ENCODE data around the gene IL18R1. TPM values are rescaled to one million over a fixed set of nuclear protein-coding genes. Genes with fewer than 3 reads are reported as not detected.

Gene IL18R1
- polyA plus RNA-seq, 1 experiment, result 2.5 TPM

DNA sequence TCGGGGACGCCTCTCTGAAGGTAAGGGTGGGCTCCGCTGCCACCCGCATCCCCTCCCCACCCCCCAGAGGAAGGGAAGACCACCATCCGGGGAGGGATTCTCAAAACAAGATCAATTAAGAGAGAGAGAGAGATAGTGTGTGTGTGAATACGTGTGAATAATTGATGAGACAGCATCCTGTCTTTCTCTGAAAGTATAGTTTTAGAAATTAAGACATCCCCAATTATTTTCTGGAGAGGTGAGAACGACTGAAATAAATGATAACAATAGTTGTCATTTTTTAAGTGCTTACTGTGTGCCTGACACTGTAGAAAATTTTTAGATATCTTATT lies 751 bp downstream of the IL18R1 start:
- Histone ChIP-seq H3K27ac (ENCODE audit: low read depth, low read length) (no peak overlapping the region), H3K27me3 (ENCODE audit: control insufficient read depth, insufficient read depth, low read length) (no peaks in the 10 kb centered on the region), H3K4me3 (ENCODE audit: low read depth, low read length) (peak overlapping the region; percentile 76), H3K9me3 (ENCODE audit: control insufficient read depth, insufficient read depth, low read length) (no peaks in the 10 kb centered on the region)
- TF ChIP-seq, protein P1, sequence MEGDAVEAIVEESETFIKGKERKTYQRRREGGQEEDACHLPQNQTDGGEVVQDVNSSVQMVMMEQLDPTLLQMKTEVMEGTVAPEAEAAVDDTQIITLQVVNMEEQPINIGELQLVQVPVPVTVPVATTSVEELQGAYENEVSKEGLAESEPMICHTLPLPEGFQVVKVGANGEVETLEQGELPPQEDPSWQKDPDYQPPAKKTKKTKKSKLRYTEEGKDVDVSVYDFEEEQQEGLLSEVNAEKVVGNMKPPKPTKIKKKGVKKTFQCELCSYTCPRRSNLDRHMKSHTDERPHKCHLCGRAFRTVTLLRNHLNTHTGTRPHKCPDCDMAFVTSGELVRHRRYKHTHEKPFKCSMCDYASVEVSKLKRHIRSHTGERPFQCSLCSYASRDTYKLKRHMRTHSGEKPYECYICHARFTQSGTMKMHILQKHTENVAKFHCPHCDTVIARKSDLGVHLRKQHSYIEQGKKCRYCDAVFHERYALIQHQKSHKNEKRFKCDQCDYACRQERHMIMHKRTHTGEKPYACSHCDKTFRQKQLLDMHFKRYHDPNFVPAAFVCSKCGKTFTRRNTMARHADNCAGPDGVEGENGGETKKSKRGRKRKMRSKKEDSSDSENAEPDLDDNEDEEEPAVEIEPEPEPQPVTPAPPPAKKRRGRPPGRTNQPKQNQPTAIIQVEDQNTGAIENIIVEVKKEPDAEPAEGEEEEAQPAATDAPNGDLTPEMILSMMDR (IDR thresholded peaks at IDR 0.05; ENCODE audit: low read depth, low read length), result no peak
- CTCF ChIA-PET, result interaction anchor here (0.5 to 1.9 kb wide), 42 partner anchors 8 to 1293 kb away, joined by 3 to 28 read pairs (median 4); no protein-coding TSS in a partner anchor
- POLR2A ChIA-PET, result interaction anchor here (0.7 kb wide), 2 partner anchors 85 to 307 kb away, joined by 4 to 7 read pairs; no protein-coding TSS in a partner anchor
- DNase-seq (ENCODE audit: low read depth, low spot score), result no peak

DNA sequence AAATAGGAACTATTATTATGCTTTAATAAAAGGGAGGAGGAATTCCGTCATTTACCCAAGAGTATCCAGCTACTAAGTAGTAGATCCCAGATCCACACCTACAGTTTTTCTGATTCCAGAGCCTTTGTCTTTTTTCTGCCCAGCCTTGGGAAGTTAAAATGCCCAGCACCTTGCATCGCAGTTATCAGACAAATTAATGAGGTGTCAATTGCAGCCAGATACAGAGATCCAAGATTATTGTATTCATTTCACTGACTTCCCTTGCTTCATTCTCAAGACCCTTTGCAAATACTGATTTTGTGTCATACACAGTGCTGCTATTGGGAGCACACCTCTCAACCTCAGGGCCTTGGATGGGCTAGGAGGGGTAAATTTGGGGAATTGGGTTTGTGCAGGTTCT lies 1.1 kb downstream of the IL18R1 start:
- DNase-seq (ENCODE audit: low read depth, low spot score), result no peak
- Histone ChIP-seq H3K27ac (ENCODE audit: low read depth, low read length) (no peak overlapping the region), H3K9me3 (ENCODE audit: control insufficient read depth, insufficient read depth, low read length) (no peaks in the 10 kb centered on the region), H3K27me3 (ENCODE audit: control insufficient read depth, insufficient read depth, low read length) (no peaks in the 10 kb centered on the region), H3K4me3 (ENCODE audit: low read depth, low read length) (peak overlapping the region; percentile 76)
- CTCF ChIA-PET, result interaction anchor here (0.7 to 1.9 kb wide), 24 partner anchors 11 to 473 kb away, joined by 3 to 28 read pairs (median 4); no protein-coding TSS in a partner anchor
- POLR2A ChIA-PET, result interaction anchor here (0.7 kb wide), 2 partner anchors 85 to 307 kb away, joined by 4 to 7 read pairs; no protein-coding TSS in a partner anchor
- TF ChIP-seq, protein P1 (IDR thresholded peaks at IDR 0.05; ENCODE audit: low read depth, low read length), result no peak

DNA sequence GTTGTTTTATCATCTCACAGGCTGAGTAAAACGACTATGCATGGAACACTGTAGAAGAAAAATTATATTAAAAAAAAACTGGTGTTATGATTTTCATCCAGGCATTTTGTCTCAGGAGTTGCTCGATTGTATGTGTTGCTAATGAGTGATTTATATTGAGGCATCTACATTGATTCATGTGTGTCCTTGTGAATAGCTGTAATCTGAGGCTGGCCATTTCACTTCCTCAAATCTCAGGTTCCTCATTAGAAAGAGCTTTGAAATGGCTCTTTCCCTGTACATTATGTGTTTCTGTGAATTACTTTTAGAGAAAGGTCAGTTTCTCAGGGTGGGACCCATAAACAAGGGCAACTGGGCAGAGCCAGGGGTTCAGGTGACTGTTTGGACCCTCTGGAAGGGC lies 2.3 kb downstream of the IL18R1 start:
- TF ChIP-seq, protein P1 (IDR thresholded peaks at IDR 0.05; ENCODE audit: low read depth, low read length), result no peak
- no peaks in the 10 kb centered on the region for H3K9me3 ChIP-seq (ENCODE audit: control insufficient read depth, insufficient read depth, low read length)
- ChIA-PET CTCF (interaction anchor here (0.7 to 2.3 kb wide), 3 partner anchors 85 to 444 kb away, joined by 3 to 8 read pairs (median 5); no protein-coding TSS in a partner anchor), POLR2A (no interaction called here)
- no peak for DNase-seq (ENCODE audit: low read depth, low spot score)
- no peaks in the 10 kb centered on the region for H3K27me3 ChIP-seq (ENCODE audit: control insufficient read depth, insufficient read depth, low read length)
- H3K4me3 ChIP-seq (ENCODE audit: low read depth, low read length), result no peak overlapping the region
- no peak overlapping the region for H3K27ac ChIP-seq (ENCODE audit: low read depth, low read length)

DNA sequence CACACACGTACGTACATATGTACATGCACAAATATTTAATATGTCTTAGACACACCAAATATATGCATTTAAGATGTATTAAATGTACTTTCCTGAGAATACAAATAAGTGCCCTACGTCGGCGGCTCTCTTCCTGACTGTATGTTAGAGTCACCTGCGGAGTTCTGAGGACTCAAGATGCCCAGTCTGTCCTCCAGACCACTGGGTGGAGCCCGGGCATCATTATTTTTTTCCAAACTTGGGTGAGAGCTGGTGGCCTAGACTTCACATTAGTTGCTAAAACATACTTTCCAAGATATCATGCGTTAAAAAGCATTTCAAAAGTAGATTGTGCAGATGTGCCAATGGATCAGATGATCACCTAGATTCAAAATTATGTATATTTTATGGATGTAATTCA lies 2.9 kb downstream of the IL18R1 start:
- TF ChIP-seq, protein P1 (IDR thresholded peaks at IDR 0.05; ENCODE audit: low read depth, low read length), result no peak
- Histone ChIP-seq H3K27ac (ENCODE audit: low read depth, low read length) (no peak overlapping the region), H3K9me3 (ENCODE audit: control insufficient read depth, insufficient read depth, low read length) (no peaks in the 10 kb centered on the region), H3K4me3 (ENCODE audit: low read depth, low read length) (no peak overlapping the region), H3K27me3 (ENCODE audit: control insufficient read depth, insufficient read depth, low read length) (no peaks in the 10 kb centered on the region)
- ChIA-PET CTCF (interaction anchor here (1.2 to 2.3 kb wide), 2 partner anchors 84 to 105 kb away, joined by 5 to 8 read pairs; no protein-coding TSS in a partner anchor), POLR2A (no interaction called here)
- DNase-seq (ENCODE audit: low read depth, low spot score), result no peak

DNA sequence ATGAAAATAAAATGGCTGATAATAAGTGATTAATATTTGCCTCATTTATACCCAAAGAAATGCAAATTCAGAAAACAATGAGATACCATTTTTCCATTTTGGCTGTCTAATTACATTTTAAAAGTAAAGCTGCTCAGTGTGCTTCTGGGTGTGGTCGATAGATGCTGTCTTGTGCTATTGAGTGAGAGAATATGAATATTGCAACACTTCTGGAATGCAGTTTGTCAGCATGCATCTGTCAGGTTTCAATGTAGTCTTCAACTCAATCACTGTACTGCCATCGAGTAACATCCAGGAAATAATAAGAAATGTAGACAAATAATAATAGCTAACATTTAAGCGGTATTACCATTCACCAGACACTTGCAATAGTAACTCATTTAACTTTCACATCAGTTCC lies 3.9 kb downstream of the IL18R1 start:
- Histone ChIP-seq H3K9me3 (ENCODE audit: control insufficient read depth, insufficient read depth, low read length) (no peaks in the 10 kb centered on the region), H3K27ac (ENCODE audit: low read depth, low read length) (no peak overlapping the region), H3K4me3 (ENCODE audit: low read depth, low read length) (no peak overlapping the region), H3K27me3 (ENCODE audit: control insufficient read depth, insufficient read depth, low read length) (no peaks in the 10 kb centered on the region)
- TF ChIP-seq, protein P1 (IDR thresholded peaks at IDR 0.05; ENCODE audit: low read depth, low read length), result no peak
- DNase-seq (ENCODE audit: low read depth, low spot score), result no peak
- ChIA-PET POLR2A (no interaction called here), CTCF (interaction anchor here (0.7 to 2.3 kb wide), 2 partner anchors 106 to 119 kb away, joined by 3 to 8 read pairs; no protein-coding TSS in a partner anchor)
